PC-3 (cell line): Measurements from ENCODE around the gene SLC18B1.
A peak's percentile ranks its signal among the peaks of the same experiment; 100 is the strongest.

Experiments
- EZH2 ChIP-seq: fragments of 300-600 bp; sonication (generic); IDR thresholded peaks from one replicate; pipeline ENCODE4 v1.6.1; 2017; ENCODE audit warnings: antibody characterized with exemption, mild to moderate bottlenecking, low read length; ENCODE audit not compliant: unreplicated experiment
- EZH2phosphoT487 ChIP-seq: fragments of 300-600 bp; sonication (generic); IDR thresholded peaks from 2 replicates; pipeline ENCODE4 v1.6.1; 2018; ENCODE audit warnings: mild to moderate bottlenecking, antibody characterized with exemption, low read length, borderline replicate concordance
- TF ChIP-seq, protein P1 (sequence below): fragments of 300-600 bp; sonication (generic); conservative IDR thresholded peaks from 2 replicates; pipeline ENCODE4 v1.5.1; 2017; ENCODE audit warnings: antibody characterized with exemption, low read depth, mild to moderate bottlenecking, low read length

DNA sequence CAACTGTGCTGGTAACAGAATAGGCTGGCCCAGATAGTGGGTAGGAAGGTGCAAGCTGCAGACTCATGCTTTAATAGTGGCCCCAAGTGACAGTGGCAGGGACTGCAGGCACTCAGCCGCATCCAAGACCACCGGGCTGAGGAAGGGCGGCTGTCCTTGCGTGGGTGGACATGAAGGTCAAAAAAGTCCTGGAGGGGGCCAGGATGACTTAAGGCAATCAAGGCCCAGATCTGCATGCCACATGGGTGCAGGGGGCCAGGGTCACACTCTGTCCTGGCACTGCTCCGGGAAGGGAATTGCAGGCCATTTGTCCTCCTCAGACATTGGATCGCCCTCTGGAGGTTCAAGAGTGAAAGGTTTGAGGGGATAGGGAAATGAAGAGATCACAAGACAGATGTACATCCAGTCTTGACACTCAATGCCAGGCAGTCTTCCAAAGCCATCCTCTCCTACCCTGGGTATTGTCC is 30.4 kb downstream of the SLC18B1 start:
- TF ChIP-seq, protein P1, sequence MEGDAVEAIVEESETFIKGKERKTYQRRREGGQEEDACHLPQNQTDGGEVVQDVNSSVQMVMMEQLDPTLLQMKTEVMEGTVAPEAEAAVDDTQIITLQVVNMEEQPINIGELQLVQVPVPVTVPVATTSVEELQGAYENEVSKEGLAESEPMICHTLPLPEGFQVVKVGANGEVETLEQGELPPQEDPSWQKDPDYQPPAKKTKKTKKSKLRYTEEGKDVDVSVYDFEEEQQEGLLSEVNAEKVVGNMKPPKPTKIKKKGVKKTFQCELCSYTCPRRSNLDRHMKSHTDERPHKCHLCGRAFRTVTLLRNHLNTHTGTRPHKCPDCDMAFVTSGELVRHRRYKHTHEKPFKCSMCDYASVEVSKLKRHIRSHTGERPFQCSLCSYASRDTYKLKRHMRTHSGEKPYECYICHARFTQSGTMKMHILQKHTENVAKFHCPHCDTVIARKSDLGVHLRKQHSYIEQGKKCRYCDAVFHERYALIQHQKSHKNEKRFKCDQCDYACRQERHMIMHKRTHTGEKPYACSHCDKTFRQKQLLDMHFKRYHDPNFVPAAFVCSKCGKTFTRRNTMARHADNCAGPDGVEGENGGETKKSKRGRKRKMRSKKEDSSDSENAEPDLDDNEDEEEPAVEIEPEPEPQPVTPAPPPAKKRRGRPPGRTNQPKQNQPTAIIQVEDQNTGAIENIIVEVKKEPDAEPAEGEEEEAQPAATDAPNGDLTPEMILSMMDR = peak; percentile 89
- no peak for TF ChIP-seq EZH2
- TF ChIP-seq EZH2phosphoT487 = no peak
